H1 (cell line): Measurements from ENCODE around the gene KCNMA1. TPM values are rescaled to one million over a fixed set of nuclear protein-coding genes. Genes with fewer than 3 reads are reported as not detected.

Source experiments
- CTCF ChIA-PET: fragments of 300-600 bp; sonication (Branson Sonifier 250); formaldehyde crosslinking; loops from one replicate; lab custom pipeline; 2021; ENCODE audit not compliant: partially characterized antibody; lab: Charles Lee
- POLR2A ChIA-PET: fragments of 300-600 bp; sonication (Branson Sonifier 250); formaldehyde crosslinking; loops from one replicate; lab custom pipeline; 2021; ENCODE audit warnings: inconsistent platforms; ENCODE audit not compliant: partially characterized antibody; lab: Charles Lee
- DNase-seq, 2 experiments: peaks; one replicate each; pipeline versions ENCODE4 v3.0.0 to v3.0.0-alpha.2; 2010 to 2022; ENCODE audit warnings: low spot score in 2 of 2, low read depth in 1 of 2, mixed read lengths in 1 of 2
- FAIRE-seq: peaks from 2 replicates; lab custom pipeline; 2011; peaks lifted over from hg19 to GRCh38; lab: Jason Lieb, UNC
- H2AFZ ChIP-seq: 2 replicates; pipeline ENCODE4 v1.8.1; 2012; ENCODE audit warnings: low read length, inconsistent platforms
- H2AK5ac ChIP-seq: 2 replicates; pipeline ENCODE4 v1.6.1; 2013; ENCODE audit warnings: low read depth, low read length
- H2BK120ac ChIP-seq: replicated peaks from 2 replicates; pipeline ENCODE3; 2013; ENCODE audit warnings: low read depth, low read length, inconsistent platforms
- H2BK12ac ChIP-seq: 2 replicates; pipeline ENCODE4 v1.6.1; 2013; ENCODE audit warnings: low read depth, low read length
- H2BK15ac ChIP-seq: 2 replicates; pipeline ENCODE4 v1.6.1; 2013; ENCODE audit warnings: low read length
- H2BK20ac ChIP-seq: 2 replicates; pipeline ENCODE4 v1.6.1; 2013; ENCODE audit warnings: low read length
- H2BK5ac ChIP-seq: 2 replicates; pipeline ENCODE4 v1.6.1; 2013; ENCODE audit warnings: low read depth, low read length
- H3K14ac ChIP-seq: 2 replicates; pipeline ENCODE4 v1.6.1; 2013; ENCODE audit warnings: inconsistent platforms; ENCODE audit not compliant: insufficient read length
- H3K18ac ChIP-seq: 2 replicates; pipeline ENCODE4 v1.6.1; 2013; ENCODE audit warnings: low read length; ENCODE audit errors: extremely low read depth
- H3K23ac ChIP-seq: 2 replicates; pipeline ENCODE4 v1.6.1; 2013; ENCODE audit warnings: inconsistent platforms; ENCODE audit not compliant: insufficient read length
- H3K23me2 ChIP-seq: 2 replicates; pipeline ENCODE4 v1.6.1; 2013; ENCODE audit warnings: low read depth, low read length
- H3K27ac ChIP-seq: 2 replicates; pipeline ENCODE4 v1.6.1; 2011; ENCODE audit warnings: low read depth, low read length, inconsistent platforms
- H3K27me3 ChIP-seq, 4 experiments: replicated peaks in 1 of 4; 1 replicate in 1 of 4; 2 replicates in 3 of 4; pipeline versions ENCODE4 v1.6.1 to v1.8.1; 2011 to 2013; ENCODE audit warnings: low read length in 3 of 4, mild to moderate bottlenecking in 3 of 4, inconsistent platforms in 2 of 4, mixed read lengths in 2 of 4, moderate library complexity in 1 of 4; ENCODE audit not compliant: control insufficient read depth in 3 of 4, insufficient read depth in 3 of 4; ENCODE audit errors: extremely low read depth in 1 of 4
- H3K36me3 ChIP-seq, 4 experiments: 2 replicates each; pipeline versions ENCODE4 v1.6.1 to v1.8.1; 2011 to 2013; ENCODE audit warnings: mild to moderate bottlenecking in 4 of 4, low read length in 3 of 4, moderate library complexity in 2 of 4, control low read depth in 1 of 4, inconsistent platforms in 1 of 4; ENCODE audit not compliant: insufficient read depth in 4 of 4, control insufficient read depth in 2 of 4
- H3K4ac ChIP-seq: replicated peaks from 2 replicates; pipeline ENCODE3; 2013; ENCODE audit warnings: low read length, low read depth, mixed read lengths, inconsistent platforms; ENCODE audit not compliant: insufficient read length
- H3K4me1 ChIP-seq, 4 experiments: replicated peaks in 1 of 4; 1 replicate in 1 of 4; 2 replicates in 3 of 4; pipeline versions ENCODE4 v1.6.1 to v1.8.1; 2011 to 2013; ENCODE audit warnings: low read length in 3 of 4, inconsistent platforms in 2 of 4, mixed read lengths in 1 of 4; ENCODE audit not compliant: insufficient read depth in 4 of 4, control insufficient read depth in 3 of 4
- H3K4me2 ChIP-seq, 2 experiments: 2 replicates each; pipeline versions ENCODE4 v1.6.1 to v1.8.1; 2011 to 2013; ENCODE audit warnings: low read depth in 2 of 2, low read length in 2 of 2, control low read depth in 1 of 2, inconsistent platforms in 1 of 2, mild to moderate bottlenecking in 1 of 2; ENCODE audit not compliant: insufficient read depth in 1 of 2
- H3K4me3 ChIP-seq, 4 experiments: fragments of 200-600, 300-600 bp in 1 of 4; sonication (generic), shearing (Covaris generic), sonication (Bioruptor Twin) in 1 of 4; 2 replicates each; pipeline versions ENCODE4 v1.5.1 to v1.8.1; 2011 to 2016; ENCODE audit warnings: low read length in 4 of 4, low read depth in 3 of 4, control low read depth in 2 of 4, inconsistent platforms in 2 of 4, mild to moderate bottlenecking in 2 of 4, mixed read lengths in 1 of 4, moderate library complexity in 1 of 4; ENCODE audit not compliant: insufficient read depth in 2 of 4; ENCODE audit errors: extremely low read depth in 1 of 4
- H3K56ac ChIP-seq: replicated peaks from 2 replicates; pipeline ENCODE3; 2013; ENCODE audit warnings: low read depth, mild to moderate bottlenecking, mixed read lengths, low read length, inconsistent platforms; ENCODE audit not compliant: insufficient read length
- H3K79me1 ChIP-seq: 2 replicates; pipeline ENCODE4 v1.6.1; 2013; ENCODE audit warnings: low read depth, low read length, control low read depth
- H3K79me2 ChIP-seq, 2 experiments: 2 replicates each; pipeline versions ENCODE4 v1.6.1 to v1.8.1; 2012 to 2013; ENCODE audit warnings: low read length in 2 of 2, mild to moderate bottlenecking in 2 of 2, inconsistent platforms in 1 of 2; ENCODE audit not compliant: insufficient read depth in 2 of 2, control insufficient read depth in 1 of 2
- H3K9ac ChIP-seq, 4 experiments: replicated peaks in 1 of 4; 1 replicate in 1 of 4; 2 replicates in 3 of 4; pipeline versions ENCODE4 v1.6.1 to v1.8.1; 2011 to 2013; ENCODE audit warnings: low read depth in 3 of 4, low read length in 3 of 4, control low read depth in 2 of 4, mild to moderate bottlenecking in 2 of 4, moderate library complexity in 2 of 4, inconsistent platforms in 1 of 4; ENCODE audit errors: extremely low read depth in 1 of 4
- H3K9me3 ChIP-seq, 2 experiments: 2 replicates each; pipeline versions ENCODE4 v1.6.1 to v1.8.1; 2012 to 2013; ENCODE audit warnings: mild to moderate bottlenecking in 2 of 2, moderate library complexity in 2 of 2, control low read depth in 1 of 2, inconsistent platforms in 1 of 2, low read depth in 1 of 2, low read length in 1 of 2, mixed read lengths in 1 of 2; ENCODE audit not compliant: insufficient read depth in 2 of 2
- H4K20me1 ChIP-seq, 2 experiments: replicated peaks in 1 of 2; 2 replicates each; pipeline versions ENCODE3 to v1.8.1; 2011 to 2013; ENCODE audit warnings: inconsistent platforms in 2 of 2, low read length in 2 of 2, mild to moderate bottlenecking in 1 of 2; ENCODE audit not compliant: insufficient read depth in 2 of 2, control insufficient read depth in 1 of 2
- H4K5ac ChIP-seq: 2 replicates; pipeline ENCODE4 v1.6.1; 2013; ENCODE audit warnings: low read length, low read depth, mixed read lengths, inconsistent platforms; ENCODE audit not compliant: insufficient read length
- H4K8ac ChIP-seq: 2 replicates; pipeline ENCODE4 v1.8.0; 2013; ENCODE audit warnings: mild to moderate bottlenecking, moderate library complexity, low read length, inconsistent platforms; ENCODE audit not compliant: insufficient read depth; ENCODE audit errors: extremely low read depth
- H4K91ac ChIP-seq: replicated peaks from 2 replicates; pipeline ENCODE3; 2013; ENCODE audit warnings: low read length, mixed read lengths, inconsistent platforms; ENCODE audit not compliant: insufficient read length
- GABPA ChIP-seq: IDR thresholded peaks from 2 replicates; pipeline ENCODE4 v1.6.1; 2011; ENCODE audit warnings: mild to moderate bottlenecking, low read length, moderate library complexity, borderline replicate concordance; ENCODE audit not compliant: insufficient read depth
- HDAC6 ChIP-seq: IDR thresholded peaks from one replicate; pipeline ENCODE4 v1.7.1; 2012; ENCODE audit warnings: low read depth, mild to moderate bottlenecking, inconsistent platforms, low read length, moderate library complexity
- NANOG ChIP-seq: IDR thresholded peaks from 2 replicates; pipeline ENCODE4 v1.6.1; 2011; ENCODE audit warnings: low read length, low read depth, mild to moderate bottlenecking, inconsistent platforms; ENCODE audit not compliant: insufficient read depth, poor library complexity, severe bottlenecking
- POLR2AphosphoS5 ChIP-seq: IDR thresholded peaks from 2 replicates; pipeline ENCODE4 v1.6.1; 2011; ENCODE audit warnings: low read depth, low read length
- RNF2 ChIP-seq: fragments of 200-900, 300-1000 bp; sonication (generic); IDR thresholded peaks from 2 replicates; pipeline ENCODE4 v1.7.1; 2016; ENCODE audit warnings: borderline replicate concordance, low read depth, mild to moderate bottlenecking, antibody characterized with exemption, low read length; ENCODE audit not compliant: poor library complexity, severe bottlenecking; ENCODE audit errors: missing control alignments
- SIRT6 ChIP-seq: IDR thresholded peaks from one replicate; pipeline ENCODE4 v1.7.1; 2012; ENCODE audit warnings: low read length, inconsistent platforms
- SP1 ChIP-seq: IDR thresholded peaks from 2 replicates; pipeline ENCODE4 v1.6.1; 2011; ENCODE audit warnings: low read depth, low read length
- TBP ChIP-seq: IDR thresholded peaks from 2 replicates; pipeline ENCODE4 v1.6.1; 2011; ENCODE audit warnings: low read depth, low read length, improper control_type of control experiment
- ZNF274 ChIP-seq: IDR thresholded peaks from 2 replicates; pipeline ENCODE4 v1.7.0; 2012; ENCODE audit warnings: low read length, borderline replicate concordance; ENCODE audit errors: extremely low read depth
- WGBS, 2 experiments: shearing (Covaris generic) in 1 of 2; methylation state at CpG; one replicate each; pipeline versions ENCODE4 v1.1.6 to v1.1.7; 2013 to 2015; ENCODE audit warnings: low lambda C conversion rate in 2 of 2, mixed read lengths in 2 of 2, inconsistent platforms in 1 of 2, low coverage in 1 of 2, missing lambda C conversion rate in 1 of 2; ENCODE audit not compliant: insufficient replicate concordance in 2 of 2, insufficient coverage in 1 of 2, insufficient read length in 1 of 2; ENCODE audit errors: extremely low coverage in 1 of 2, missing lambda C conversion rate in 1 of 2; 5-methylcytosine and 5-hydroxymethylcytosine counted together
- polyA plus RNA-seq, 7 experiments: library from polyadenylated mRNA; depleted of rRNA in 3 of 7; stranded (reverse) in 5 of 7; unstranded in 2 of 7; fragments of >200 nt in 5 of 7; fragments of 200-250 nt in 2 of 7; gene quantifications; 1 replicate in 5 of 7; 2 replicates in 1 of 7; 4 replicates in 1 of 7; pipeline versions ENCODE4 v1.2.1 to v1.2.3, GENCODE V29; 2011 to 2013; ENCODE audit warnings: missing spikeins in 2 of 7, mixed read lengths in 2 of 7
- total RNA-seq: library from RNA; stranded (reverse); fragmentation: NEBNext Ultra II Directional; extraction: Animal tissue kit (Norgen Biotek cat#: 25700); gene quantifications from 2 replicates; pipeline ENCODE4 v1.2.1, GENCODE V29; 2021
- TF ChIP-seq, protein P1 (sequence below): IDR thresholded peaks from 2 replicates; pipeline ENCODE4 v1.6.1; 2012; ENCODE audit warnings: inconsistent platforms

The KCNMA1 gene
- total and polyA plus RNA-seq, 2 of the 8 experiments (the other 6 are each of a cell fraction or from before 2014, with no cell fraction given) = 10.2 to 11.1 TPM

DNA sequence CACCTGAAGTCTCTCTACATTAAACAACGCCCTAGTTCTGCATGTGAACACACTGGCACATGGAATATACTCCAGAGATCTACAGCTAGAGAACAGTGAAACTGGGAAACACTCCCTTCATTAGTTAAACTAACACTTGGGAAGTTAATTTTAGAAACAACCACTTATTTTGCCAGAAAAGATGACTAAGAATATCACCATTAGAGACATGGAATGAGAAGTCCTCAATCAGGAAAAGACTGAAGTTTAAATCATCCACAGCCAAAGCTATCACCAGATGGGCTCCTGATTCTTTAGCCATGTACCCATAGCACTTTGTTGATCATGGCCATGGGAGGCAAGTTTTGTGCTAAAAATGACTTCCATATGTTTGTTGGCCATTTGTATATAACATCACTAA lies 719.5 kb downstream of the KCNMA1 start:
- Histone ChIP-seq H3K56ac (no peak overlapping the region), H3K4me1 (peaks cover 0 to 6% (median 0%) of the 10 kb centered on the region in 4 experiments; a peak in 1 of 7 replicates), H4K91ac (no peak overlapping the region), H2BK5ac (no peak overlapping the region), H3K23me2 (no peaks in the 10 kb centered on the region), H3K27me3 (no peaks in the 10 kb centered on the region), H2BK15ac (no peak overlapping the region), H3K4ac (no peak overlapping the region), H3K9ac (no peak overlapping the region), H2AFZ (no peak overlapping the region), H3K27ac (no peak overlapping the region), H3K4me2 (no peak overlapping the region), H4K20me1 (no peaks in the 10 kb centered on the region), H2BK120ac (no peak overlapping the region), H3K4me3 (no peak overlapping the region), H2BK20ac (no peak overlapping the region), H3K23ac (no peak overlapping the region), H3K14ac (no peak overlapping the region), H4K5ac (no peak overlapping the region), H3K18ac (no peak overlapping the region), H4K8ac (no peak overlapping the region), H2BK12ac (no peak overlapping the region), H3K79me2 (no peaks in the 10 kb centered on the region), H3K79me1 (no peaks in the 10 kb centered on the region), H3K9me3 (no peaks in the 10 kb centered on the region), H2AK5ac (no peak overlapping the region), H3K36me3 (no peaks in the 10 kb centered on the region; a peak in 1 of 8 replicates)
- TF ChIP-seq NANOG (no peak), SIRT6 (no peak), POLR2AphosphoS5 (no peak), ZNF274 (no peak), SP1 (no peak), RNF2 (no peak), GABPA (no peak), TBP (no peak), HDAC6 (no peak)
- TF ChIP-seq, protein P1, sequence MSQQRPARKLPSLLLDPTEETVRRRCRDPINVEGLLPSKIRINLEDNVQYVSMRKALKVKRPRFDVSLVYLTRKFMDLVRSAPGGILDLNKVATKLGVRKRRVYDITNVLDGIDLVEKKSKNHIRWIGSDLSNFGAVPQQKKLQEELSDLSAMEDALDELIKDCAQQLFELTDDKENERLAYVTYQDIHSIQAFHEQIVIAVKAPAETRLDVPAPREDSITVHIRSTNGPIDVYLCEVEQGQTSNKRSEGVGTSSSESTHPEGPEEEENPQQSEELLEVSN = no peak
- CTCF ChIA-PET = interaction anchor here (1.6 kb wide), 1 partner anchor 9 kb away, joined by 3 read pairs; no protein-coding TSS in a partner anchor
- 93% methylated on average over 1 of the region's 1 CpG; no CpG with 5 or more reads in 1 of the 2 experiments for WGBS, 2 experiments
- DNase-seq (no peak), FAIRE-seq (no peak)
- POLR2A ChIA-PET = no interaction called here
